ENCODE results near the gene ACAN. TPM values are rescaled to one million over a fixed set of nuclear protein-coding genes. Genes with fewer than 3 reads are reported as not detected.

The ACAN gene
- total RNA-seq, 1 experiment from 2014 or later: not detected

DNA sequence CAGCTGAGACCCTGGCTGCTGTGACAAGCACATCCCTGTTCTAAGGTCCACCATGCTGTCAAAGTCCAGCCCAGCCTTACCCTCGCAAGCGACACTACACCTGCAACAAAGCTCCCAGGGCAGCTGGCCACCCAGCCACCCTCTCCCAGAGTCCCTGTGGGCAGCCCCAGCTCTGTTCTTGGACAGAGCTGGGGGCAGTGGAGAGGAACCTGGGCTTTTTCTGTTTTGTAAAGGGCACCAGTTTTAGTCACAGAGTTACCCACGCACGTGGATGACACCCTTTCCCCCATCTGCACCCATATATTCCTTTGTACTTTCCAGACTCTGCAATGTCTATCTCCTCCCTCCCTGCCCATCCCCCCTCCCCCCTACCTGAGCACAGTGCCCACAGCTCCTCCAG lies 38.9 kb downstream of the ACAN start:
- Histone ChIP-seq H3F3A (ENCODE audit: insufficient read depth, low read depth) (no peaks in the 10 kb centered on the region), H3K36me3 (ENCODE audit: low read depth) (no peaks in the 10 kb centered on the region), H3K9me3 (ENCODE audit: insufficient read depth, low read depth) (no peaks in the 10 kb centered on the region), H3K27ac (no peak overlapping the region), H3K9me2 (ENCODE audit: insufficient read depth) (no peaks in the 10 kb centered on the region), H3K4me1 (replicated peaks; ENCODE audit: insufficient read depth) (no peaks in the 10 kb centered on the region), H3K27me3 (ENCODE audit: insufficient read depth, low read depth) (peaks cover 34% of the 10 kb centered on the region), H2AFZ (no peak overlapping the region), H3K4me3 (no peak overlapping the region), H4K20me1 (ENCODE audit: insufficient read depth) (no peaks in the 10 kb centered on the region), H3K79me2 (ENCODE audit: low read depth) (no peaks in the 10 kb centered on the region), H3K4me2 (no peak overlapping the region)
- no peak for TF ChIP-seq EZH2 (IDR thresholded peaks at IDR 0.05; ENCODE audit: low read depth)
- TF ChIP-seq, protein P1, sequence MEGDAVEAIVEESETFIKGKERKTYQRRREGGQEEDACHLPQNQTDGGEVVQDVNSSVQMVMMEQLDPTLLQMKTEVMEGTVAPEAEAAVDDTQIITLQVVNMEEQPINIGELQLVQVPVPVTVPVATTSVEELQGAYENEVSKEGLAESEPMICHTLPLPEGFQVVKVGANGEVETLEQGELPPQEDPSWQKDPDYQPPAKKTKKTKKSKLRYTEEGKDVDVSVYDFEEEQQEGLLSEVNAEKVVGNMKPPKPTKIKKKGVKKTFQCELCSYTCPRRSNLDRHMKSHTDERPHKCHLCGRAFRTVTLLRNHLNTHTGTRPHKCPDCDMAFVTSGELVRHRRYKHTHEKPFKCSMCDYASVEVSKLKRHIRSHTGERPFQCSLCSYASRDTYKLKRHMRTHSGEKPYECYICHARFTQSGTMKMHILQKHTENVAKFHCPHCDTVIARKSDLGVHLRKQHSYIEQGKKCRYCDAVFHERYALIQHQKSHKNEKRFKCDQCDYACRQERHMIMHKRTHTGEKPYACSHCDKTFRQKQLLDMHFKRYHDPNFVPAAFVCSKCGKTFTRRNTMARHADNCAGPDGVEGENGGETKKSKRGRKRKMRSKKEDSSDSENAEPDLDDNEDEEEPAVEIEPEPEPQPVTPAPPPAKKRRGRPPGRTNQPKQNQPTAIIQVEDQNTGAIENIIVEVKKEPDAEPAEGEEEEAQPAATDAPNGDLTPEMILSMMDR (conservative IDR thresholded peaks at IDR 0.05): no peak
- CTCF ChIA-PET: no interaction called here
- no peak for DNase-seq
- POLR2A ChIA-PET (ENCODE audit: unreplicated experiment): no interaction called here
- BruUV-seq (replicated peaks): no TSS peak
- intact Hi-C loops (cut with micrococcal nuclease; ENCODE audit: unreplicated experiment): no loop called here

DNA sequence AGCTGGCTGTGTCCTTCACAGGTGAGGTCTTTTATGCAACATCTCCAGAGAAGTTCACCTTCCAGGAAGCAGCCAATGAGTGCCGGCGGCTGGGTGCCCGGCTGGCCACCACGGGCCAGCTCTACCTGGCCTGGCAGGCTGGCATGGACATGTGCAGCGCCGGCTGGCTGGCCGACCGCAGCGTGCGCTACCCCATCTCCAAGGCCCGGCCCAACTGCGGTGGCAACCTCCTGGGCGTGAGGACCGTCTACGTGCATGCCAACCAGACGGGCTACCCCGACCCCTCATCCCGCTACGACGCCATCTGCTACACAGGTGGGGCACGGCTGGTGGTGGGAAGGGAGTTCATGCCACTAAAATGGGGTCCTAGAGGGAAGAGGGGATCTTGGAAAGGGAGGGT lies 40.1 kb downstream of the ACAN start:
- Histone ChIP-seq H3K27ac (no peak overlapping the region), H2AFZ (no peak overlapping the region), H3K4me2 (no peak overlapping the region), H3K9me2 (ENCODE audit: insufficient read depth) (no peaks in the 10 kb centered on the region), H3K79me2 (ENCODE audit: low read depth) (no peaks in the 10 kb centered on the region), H3K36me3 (ENCODE audit: low read depth) (no peaks in the 10 kb centered on the region), H4K20me1 (ENCODE audit: insufficient read depth) (no peaks in the 10 kb centered on the region), H3K4me1 (replicated peaks; ENCODE audit: insufficient read depth) (no peaks in the 10 kb centered on the region), H3F3A (ENCODE audit: insufficient read depth, low read depth) (no peaks in the 10 kb centered on the region), H3K9me3 (ENCODE audit: insufficient read depth, low read depth) (no peaks in the 10 kb centered on the region), H3K27me3 (ENCODE audit: insufficient read depth, low read depth) (peaks cover 29% of the 10 kb centered on the region), H3K4me3 (no peak overlapping the region)
- CTCF ChIA-PET: no interaction called here
- POLR2A ChIA-PET (ENCODE audit: unreplicated experiment): no interaction called here
- no TSS peak for BruUV-seq (replicated peaks)
- no peak for DNase-seq
- TF ChIP-seq, protein P1 (conservative IDR thresholded peaks at IDR 0.05): no peak
- intact Hi-C loops (cut with micrococcal nuclease; ENCODE audit: unreplicated experiment): no loop called here

DNA sequence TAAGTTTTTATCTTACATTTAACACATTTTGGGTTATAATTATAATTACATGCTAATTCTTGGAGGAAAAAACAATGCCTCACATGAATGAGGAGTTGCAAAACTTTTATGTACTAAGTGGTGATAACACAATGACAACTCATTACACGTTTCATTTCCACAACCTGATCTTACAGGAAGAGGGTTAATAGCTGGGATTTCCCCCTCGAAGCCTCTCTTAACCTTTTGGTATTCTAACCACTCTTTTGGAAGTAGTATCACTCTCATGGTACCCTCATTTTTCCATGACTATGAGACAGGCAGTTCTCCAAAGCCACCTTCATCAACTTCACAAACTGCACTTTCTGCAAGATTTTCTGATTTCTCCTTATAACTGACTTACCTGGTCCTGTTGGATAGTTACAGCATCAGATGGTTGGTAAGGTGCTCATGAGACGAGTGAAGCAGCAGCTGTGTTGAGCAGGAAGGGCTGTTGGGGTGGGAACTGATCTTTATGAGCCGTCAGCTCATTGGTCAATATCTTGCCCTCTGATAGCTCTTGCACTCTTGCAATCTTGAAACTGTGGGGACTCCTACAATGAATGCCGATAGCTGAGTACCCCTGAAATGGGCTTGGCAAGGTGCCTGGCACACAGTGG lies 41.6 kb downstream of the ACAN start:
- Histone ChIP-seq H2AFZ (no peak overlapping the region), H3K27ac (no peak overlapping the region), H4K20me1 (ENCODE audit: insufficient read depth) (no peaks in the 10 kb centered on the region), H3K36me3 (ENCODE audit: low read depth) (no peaks in the 10 kb centered on the region), H3K79me2 (ENCODE audit: low read depth) (no peaks in the 10 kb centered on the region), H3K9me3 (ENCODE audit: insufficient read depth, low read depth) (no peaks in the 10 kb centered on the region), H3K27me3 (ENCODE audit: insufficient read depth, low read depth) (peaks cover 32% of the 10 kb centered on the region), H3K4me3 (no peak overlapping the region), H3K4me1 (replicated peaks; ENCODE audit: insufficient read depth) (no peaks in the 10 kb centered on the region), H3F3A (ENCODE audit: insufficient read depth, low read depth) (no peaks in the 10 kb centered on the region), H3K9me2 (ENCODE audit: insufficient read depth) (no peaks in the 10 kb centered on the region), H3K4me2 (no peak overlapping the region)
- CTCF ChIA-PET: no interaction called here
- POLR2A ChIA-PET (ENCODE audit: unreplicated experiment): no interaction called here
- BruUV-seq (replicated peaks): no TSS peak
- TF ChIP-seq, protein P1 (conservative IDR thresholded peaks at IDR 0.05): no peak
- no peak for TF ChIP-seq EZH2 (IDR thresholded peaks at IDR 0.05; ENCODE audit: low read depth)
- no peak for DNase-seq
- intact Hi-C loops (cut with micrococcal nuclease; ENCODE audit: unreplicated experiment): no loop called here

All from PC-9 (cell line).